ENCODE measurements around the gene H2AZ1.

DNA sequence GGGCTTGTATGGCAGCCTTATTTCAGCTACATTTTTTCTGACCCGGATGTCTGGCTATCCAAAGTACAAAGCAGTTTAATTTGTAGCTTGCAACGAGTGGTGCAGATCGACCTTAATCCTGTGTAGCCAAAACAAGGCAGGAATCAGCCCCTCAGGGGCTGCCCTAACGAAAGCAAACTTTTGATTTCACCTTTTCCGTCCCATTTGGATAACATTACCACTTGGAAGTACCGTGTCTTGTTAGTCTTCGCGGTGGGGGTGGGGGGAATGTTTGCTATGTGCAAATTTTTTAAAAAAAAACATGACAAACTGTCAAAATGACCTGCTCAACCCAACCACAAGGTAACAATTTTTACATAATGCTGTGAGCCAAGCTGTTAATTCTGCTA is 2.9 kb downstream of the H2AZ1 start:
- TF ChIP-seq CTCF (IDR thresholded peaks at IDR 0.05) (no peak), POLR2A (IDR thresholded peaks at IDR 0.05) (no peak)

All from right lobe of liver (tissue), 4 donors.